ENCODE measurements around the gene C3orf18. TPM values are rescaled to one million over a fixed set of nuclear protein-coding genes. Genes with fewer than 3 reads are reported as not detected.

Gene C3orf18
- total and polyA plus RNA-seq, 7 donors: 7.3 to 30.1 (median 17.0) TPM

DNA sequence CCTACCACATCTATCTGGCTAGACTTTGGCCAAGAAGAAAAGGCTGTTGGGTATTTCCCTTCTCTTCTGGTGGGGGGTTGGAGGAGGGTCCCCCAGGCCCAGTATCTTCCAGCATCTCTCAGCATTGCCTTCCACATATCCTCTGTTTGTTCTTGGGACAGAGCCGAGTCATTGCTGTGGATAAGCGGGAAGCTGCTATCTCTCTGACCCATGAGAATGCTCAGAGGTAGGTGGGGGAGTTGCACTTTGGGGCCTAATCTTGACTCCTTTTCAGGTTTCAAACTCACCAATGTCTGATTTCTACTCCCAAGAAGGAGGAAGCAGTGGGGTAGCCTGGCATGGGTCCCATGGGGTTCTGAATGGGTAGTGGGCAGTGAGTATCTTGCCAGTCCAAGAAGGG is 9.8 kb upstream of the C3orf18 start:
- no peak for ATAC-seq
- peaks cover 0 to 60% of the 10 kb centered on the region in 2 donors for H3K36me3 ChIP-seq (ENCODE audit: insufficient read depth in 1 of 2, low read depth in 1 of 2)

DNA sequence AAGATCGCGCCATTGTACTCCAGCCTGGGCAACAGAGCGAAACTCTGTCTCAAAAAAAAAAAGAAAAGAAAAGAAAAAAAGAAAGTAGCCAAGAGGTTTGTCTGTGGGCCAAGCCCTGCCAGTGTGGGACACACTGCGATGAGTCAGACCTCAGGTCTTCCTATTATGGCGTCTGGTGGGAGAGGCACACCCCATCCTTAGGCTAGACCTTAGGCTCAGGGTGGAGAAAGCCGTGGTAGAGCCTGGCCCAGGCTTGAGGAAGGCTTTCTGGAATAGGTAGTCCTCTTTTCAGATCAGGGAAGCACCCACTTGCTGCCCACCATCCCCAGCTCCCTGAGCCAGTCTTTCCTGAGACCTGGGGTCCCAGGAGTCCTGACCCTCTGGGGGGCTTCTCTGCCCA is 7.8 kb upstream of the C3orf18 start:
- DNase-seq (no peak), ATAC-seq (no peak)
- WGBS, 3 donors: 92 to 96% (median 95%) methylated on average over 6 of the region's 6 CpGs
- H3K36me3 ChIP-seq (ENCODE audit: insufficient read depth in 1 of 2, low read depth in 1 of 2): peaks cover 0 to 60% of the 10 kb centered on the region in 2 donors
- H3K27ac ChIP-seq: no peak overlapping the region
- peaks cover 10% of the 10 kb centered on the region for H3K4me1 ChIP-seq
- intact Hi-C loops (cut with DNase I): no loop called here
- no peak overlapping the region for H3K4me3 ChIP-seq
- no peaks in the 10 kb centered on the region for H3K9me3 ChIP-seq
- no peak for TF ChIP-seq CTCF (IDR thresholded peaks at IDR 0.05)
- no peaks in the 10 kb centered on the region for H3K27me3 ChIP-seq (ENCODE audit: insufficient read depth in 3 of 3, low read length in 2 of 3)

More for the DNA sequence above, 9.8 kb upstream of the C3orf18 start:
- intact Hi-C loops (cut with DNase I): no loop called here
- Histone ChIP-seq H3K27me3 (ENCODE audit: insufficient read depth in 3 of 3, low read length in 2 of 3) (no peaks in the 10 kb centered on the region), H3K27ac (no peak overlapping the region), H3K4me3 (no peak overlapping the region), H3K9me3 (no peaks in the 10 kb centered on the region), H3K4me1 (peaks cover 23% of the 10 kb centered on the region)
- no peak for DNase-seq
- no peak for TF ChIP-seq CTCF (IDR thresholded peaks at IDR 0.05)
- WGBS, 3 donors: 96 to 100% (median 98%) methylated on average over 2 of the region's 2 CpGs

GRCh38 chr3:50574444-50574831 is 6.9 kb upstream of the C3orf18 start:
- H3K27ac ChIP-seq: no peak overlapping the region
- H3K36me3 ChIP-seq (ENCODE audit: insufficient read depth in 1 of 2, low read depth in 1 of 2): peaks cover 0 to 53% of the 10 kb centered on the region in 2 donors
- H3K4me1 ChIP-seq: peaks cover 15% of the 10 kb centered on the region
- no peak overlapping the region for H3K4me3 ChIP-seq
- TF ChIP-seq CTCF (IDR thresholded peaks at IDR 0.05): no peak
- intact Hi-C loops (cut with DNase I): loop anchor here (5.0 kb wide), 2 partner anchors 798 to 818 kb away; partner anchors contain the start of gene RBM15B (in 1 of the 2)
- H3K27me3 ChIP-seq (ENCODE audit: insufficient read depth in 3 of 3, low read length in 2 of 3): no peaks in the 10 kb centered on the region
- H3K9me3 ChIP-seq: no peaks in the 10 kb centered on the region
- WGBS, 3 donors: 75 to 86% (median 77%) methylated on average over 1 of the region's 1 CpG
- ATAC-seq (no peak), DNase-seq (no peak)

DNA sequence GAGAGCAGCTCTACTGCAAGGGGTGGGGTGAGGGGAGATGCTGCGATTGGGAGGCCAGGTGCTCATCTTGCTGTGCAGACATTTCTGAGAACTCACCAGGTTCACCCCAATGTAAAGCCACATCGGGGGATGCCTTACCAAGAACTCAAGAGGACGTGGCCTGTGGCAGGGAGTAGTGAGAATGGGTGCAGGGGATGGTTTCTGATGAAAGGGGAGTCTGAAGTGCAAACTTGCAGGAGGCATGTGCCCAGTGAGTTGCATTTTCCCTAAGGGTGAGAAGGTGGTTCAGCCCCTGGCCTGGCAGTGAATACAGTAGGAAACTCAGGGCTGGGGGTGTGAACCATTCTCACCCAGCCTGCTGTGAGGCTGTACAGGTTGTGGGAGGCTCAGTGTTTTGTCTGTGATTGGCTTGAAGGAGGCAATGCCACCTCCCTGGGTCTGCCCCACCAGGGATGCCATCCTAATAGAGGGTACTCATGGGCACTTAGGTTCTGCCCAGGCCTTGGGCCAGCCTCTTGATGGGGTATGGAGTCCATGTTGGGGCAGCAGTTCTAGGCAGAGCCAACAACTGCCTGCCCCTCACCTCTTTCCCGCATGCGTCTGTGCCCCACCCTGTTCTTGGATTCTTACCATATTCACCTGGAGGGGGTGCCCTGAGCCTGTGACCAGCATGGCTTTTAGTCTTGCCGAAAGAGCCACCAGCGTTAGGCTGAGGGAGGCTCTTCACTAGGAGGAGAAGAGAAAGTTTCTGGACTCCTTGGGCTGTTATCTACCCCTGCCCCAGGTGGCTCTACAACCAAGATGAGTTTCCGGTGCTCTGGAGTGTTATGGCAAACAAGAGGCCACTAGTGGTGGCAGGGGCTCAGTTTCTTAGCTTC is 6.3 kb upstream of the C3orf18 start:
- intact Hi-C loops (cut with DNase I): loop anchor here (2.0 to 5.0 kb wide), 3 partner anchors 41 to 818 kb away; partner anchors contain the start of gene RBM15B (in 1 of the 2)
- H3K27me3 ChIP-seq (ENCODE audit: insufficient read depth in 3 of 3, low read length in 2 of 3): no peaks in the 10 kb centered on the region
- DNase-seq: no peak
- no peak overlapping the region for H3K27ac ChIP-seq
- H3K4me1 ChIP-seq: peaks cover 15% of the 10 kb centered on the region
- WGBS, 3 donors: 71 to 90% (median 74%) methylated on average over 8 of the region's 8 CpGs
- H3K36me3 ChIP-seq (ENCODE audit: insufficient read depth in 1 of 2, low read depth in 1 of 2): peaks cover 0 to 48% of the 10 kb centered on the region in 2 donors
- ATAC-seq: no peak
- no peak for TF ChIP-seq CTCF (IDR thresholded peaks at IDR 0.05)
- no peak overlapping the region for H3K4me3 ChIP-seq
- no peaks in the 10 kb centered on the region for H3K9me3 ChIP-seq

Measured in psoas muscle (tissue), 8 donors.